ENCODE results near the gene DPY19L3.
"Not testable (repeated sequence)": the region's sequence is repeated elsewhere in the genome, so short reads cannot be mapped to it uniquely, and the experiment has no call there.

The DPY19L3 gene

GRCh38 chr19:32476032-32476350 is 70.4 kb downstream of the DPY19L3 start:
- Histone ChIP-seq H3K36me3 (ENCODE audit: control insufficient read depth, low read depth, low read length) (peaks cover 45% of the 10 kb centered on the region), H3K4me1 (ENCODE audit: control insufficient read depth, low read depth, low read length) (peaks cover 3% of the 10 kb centered on the region), H3K9me3 (ENCODE audit: control insufficient read depth, low read depth, low read length) (no peaks in the 10 kb centered on the region), H3K27me3 (ENCODE audit: control insufficient read depth, insufficient read depth, low read length) (no peaks in the 10 kb centered on the region), H3K27ac (ENCODE audit: low read length) (no peak overlapping the region), H3K9ac (ENCODE audit: low read length) (no peak overlapping the region), H3K4me3 (ENCODE audit: low read length) (no peak overlapping the region)

- no peak overlapping the region for H3K9ac ChIP-seq (ENCODE audit: low read length)
- peaks cover 3% of the 10 kb centered on the region for H3K4me1 ChIP-seq (ENCODE audit: control insufficient read depth, low read depth, low read length)
- no peaks in the 10 kb centered on the region for H3K27me3 ChIP-seq (ENCODE audit: control insufficient read depth, insufficient read depth, low read length)
- H3K9me3 ChIP-seq (ENCODE audit: control insufficient read depth, low read depth, low read length), result no peaks in the 10 kb centered on the region
- no peak overlapping the region for H3K4me3 ChIP-seq (ENCODE audit: low read length)
- H3K36me3 ChIP-seq (ENCODE audit: control insufficient read depth, low read depth, low read length), result peaks cover 73% of the 10 kb centered on the region
- H3K27ac ChIP-seq (ENCODE audit: low read length), result no peak overlapping the region
Measured at GRCh38 chr19:32480321-32480720, 74.8 kb downstream of the DPY19L3 start.

GRCh38 chr19:32483574-32483973 is 78.0 kb downstream of the DPY19L3 start:
- Histone ChIP-seq H3K9me3 (ENCODE audit: control insufficient read depth, low read depth, low read length) (no peaks in the 10 kb centered on the region), H3K27ac (ENCODE audit: low read length) (no peak overlapping the region), H3K27me3 (ENCODE audit: control insufficient read depth, insufficient read depth, low read length) (no peaks in the 10 kb centered on the region), H3K4me1 (ENCODE audit: control insufficient read depth, low read depth, low read length) (no peaks in the 10 kb centered on the region), H3K36me3 (ENCODE audit: control insufficient read depth, low read depth, low read length) (peaks cover 68% of the 10 kb centered on the region), H3K9ac (ENCODE audit: low read length) (no peak overlapping the region), H3K4me3 (ENCODE audit: low read length) (no peak overlapping the region)

GRCh38 chr19:32489971-32490370 is 84.4 kb downstream of the DPY19L3 start:
- Histone ChIP-seq H3K4me3 (ENCODE audit: low read length) (no peak overlapping the region), H3K9me3 (ENCODE audit: control insufficient read depth, low read depth, low read length) (no peaks in the 10 kb centered on the region), H3K27me3 (ENCODE audit: control insufficient read depth, insufficient read depth, low read length) (no peaks in the 10 kb centered on the region), H3K9ac (ENCODE audit: low read length) (no peak overlapping the region), H3K27ac (ENCODE audit: low read length) (no peak overlapping the region), H3K4me1 (ENCODE audit: control insufficient read depth, low read depth, low read length) (no peaks in the 10 kb centered on the region), H3K36me3 (ENCODE audit: control insufficient read depth, low read depth, low read length) (peaks cover 14% of the 10 kb centered on the region)

GRCh38 chr19:32497391-32497790 is 91.8 kb downstream of the DPY19L3 start:
- Histone ChIP-seq H3K9ac (ENCODE audit: low read length) (no peak overlapping the region), H3K4me3 (ENCODE audit: low read length) (no peak overlapping the region), H3K36me3 (ENCODE audit: control insufficient read depth, low read depth, low read length) (no peaks in the 10 kb centered on the region), H3K27me3 (ENCODE audit: control insufficient read depth, insufficient read depth, low read length) (no peaks in the 10 kb centered on the region), H3K4me1 (ENCODE audit: control insufficient read depth, low read depth, low read length) (no peaks in the 10 kb centered on the region), H3K9me3 (ENCODE audit: control insufficient read depth, low read depth, low read length) (no peaks in the 10 kb centered on the region), H3K27ac (ENCODE audit: low read length) (no peak overlapping the region)

GRCh38 chr19:32498648-32499200 is 93.2 kb downstream of the DPY19L3 start:
- H3K4me3 ChIP-seq (ENCODE audit: low read length), result no peak overlapping the region
- no peaks in the 10 kb centered on the region for H3K9me3 ChIP-seq (ENCODE audit: control insufficient read depth, low read depth, low read length)

GRCh38 chr19:32512498-32512897 is 106.9 kb downstream of the DPY19L3 start:
- H3K27ac ChIP-seq (ENCODE audit: low read length); H3K9me3 ChIP-seq (ENCODE audit: control insufficient read depth, low read depth, low read length); H3K9ac ChIP-seq (ENCODE audit: low read length); H3K4me1 ChIP-seq (ENCODE audit: control insufficient read depth, low read depth, low read length); H3K36me3 ChIP-seq (ENCODE audit: control insufficient read depth, low read depth, low read length); H3K27me3 ChIP-seq (ENCODE audit: control insufficient read depth, insufficient read depth, low read length); H3K4me3 ChIP-seq (ENCODE audit: low read length): not testable (repeated sequence)

More at GRCh38 chr19:32498648-32499200, 93.2 kb downstream of the DPY19L3 start:
- Histone ChIP-seq H3K9ac (ENCODE audit: low read length) (no peak overlapping the region), H3K4me1 (ENCODE audit: control insufficient read depth, low read depth, low read length) (no peaks in the 10 kb centered on the region), H3K36me3 (ENCODE audit: control insufficient read depth, low read depth, low read length) (no peaks in the 10 kb centered on the region), H3K27ac (ENCODE audit: low read length) (no peak overlapping the region), H3K27me3 (ENCODE audit: control insufficient read depth, insufficient read depth, low read length) (no peaks in the 10 kb centered on the region)

GRCh38 chr19:32519023-32519422 is 113.5 kb downstream of the DPY19L3 start:
- Histone ChIP-seq H3K4me3 (ENCODE audit: low read length) (no peak overlapping the region), H3K27ac (ENCODE audit: low read length) (no peak overlapping the region), H3K36me3 (ENCODE audit: control insufficient read depth, low read depth, low read length) (no peaks in the 10 kb centered on the region), H3K9me3 (ENCODE audit: control insufficient read depth, low read depth, low read length) (no peaks in the 10 kb centered on the region), H3K4me1 (ENCODE audit: control insufficient read depth, low read depth, low read length) (no peaks in the 10 kb centered on the region), H3K27me3 (ENCODE audit: control insufficient read depth, insufficient read depth, low read length) (no peaks in the 10 kb centered on the region), H3K9ac (ENCODE audit: low read length) (no peak overlapping the region)

- Histone ChIP-seq H3K36me3 (ENCODE audit: control insufficient read depth, low read depth, low read length) (no peaks in the 10 kb centered on the region), H3K4me3 (ENCODE audit: low read length) (no peak overlapping the region), H3K27me3 (ENCODE audit: control insufficient read depth, insufficient read depth, low read length) (no peaks in the 10 kb centered on the region), H3K9me3 (ENCODE audit: control insufficient read depth, low read depth, low read length) (no peaks in the 10 kb centered on the region), H3K9ac (ENCODE audit: low read length) (no peak overlapping the region), H3K27ac (ENCODE audit: low read length) (no peak overlapping the region), H3K4me1 (ENCODE audit: control insufficient read depth, low read depth, low read length) (no peaks in the 10 kb centered on the region)
Measured at GRCh38 chr19:32522967-32523366, 117.4 kb downstream of the DPY19L3 start.

GRCh38 chr19:32526895-32527294 is 121.3 kb downstream of the DPY19L3 start:
- no peak overlapping the region for H3K4me3 ChIP-seq (ENCODE audit: low read length)
- no peak overlapping the region for H3K9ac ChIP-seq (ENCODE audit: low read length)
- no peaks in the 10 kb centered on the region for H3K4me1 ChIP-seq (ENCODE audit: control insufficient read depth, low read depth, low read length)
- H3K36me3 ChIP-seq (ENCODE audit: control insufficient read depth, low read depth, low read length), result no peaks in the 10 kb centered on the region
- no peaks in the 10 kb centered on the region for H3K9me3 ChIP-seq (ENCODE audit: control insufficient read depth, low read depth, low read length)
- H3K27me3 ChIP-seq (ENCODE audit: control insufficient read depth, insufficient read depth, low read length), result no peaks in the 10 kb centered on the region
- H3K27ac ChIP-seq (ENCODE audit: low read length), result no peak overlapping the region

GRCh38 chr19:32530773-32531172 is 125.2 kb downstream of the DPY19L3 start:
- Histone ChIP-seq H3K4me1 (ENCODE audit: control insufficient read depth, low read depth, low read length) (no peaks in the 10 kb centered on the region), H3K36me3 (ENCODE audit: control insufficient read depth, low read depth, low read length) (no peaks in the 10 kb centered on the region), H3K4me3 (ENCODE audit: low read length) (no peak overlapping the region), H3K27ac (ENCODE audit: low read length) (no peak overlapping the region), H3K27me3 (ENCODE audit: control insufficient read depth, insufficient read depth, low read length) (no peaks in the 10 kb centered on the region), H3K9ac (ENCODE audit: low read length) (no peak overlapping the region), H3K9me3 (ENCODE audit: control insufficient read depth, low read depth, low read length) (no peaks in the 10 kb centered on the region)

- H3K9ac ChIP-seq (ENCODE audit: low read length), result no peak overlapping the region
- H3K9me3 ChIP-seq (ENCODE audit: control insufficient read depth, low read depth, low read length), result no peaks in the 10 kb centered on the region
- H3K27me3 ChIP-seq (ENCODE audit: control insufficient read depth, insufficient read depth, low read length), result no peaks in the 10 kb centered on the region
- H3K27ac ChIP-seq (ENCODE audit: low read length), result no peak overlapping the region
- H3K4me3 ChIP-seq (ENCODE audit: low read length), result no peak overlapping the region
- H3K4me1 ChIP-seq (ENCODE audit: control insufficient read depth, low read depth, low read length), result no peaks in the 10 kb centered on the region
- H3K36me3 ChIP-seq (ENCODE audit: control insufficient read depth, low read depth, low read length), result no peaks in the 10 kb centered on the region
Measured at GRCh38 chr19:32532233-32532632, 126.7 kb downstream of the DPY19L3 start.

Measured in iPS-18a (cell line).